ENCODE results near the gene MUC21. TPM values are rescaled to one million over a fixed set of nuclear protein-coding genes. Genes with fewer than 3 reads are reported as not detected.
A peak's percentile ranks its signal among the peaks of the same experiment; 100 is the strongest.

MUC21 gene
- total and polyA plus RNA-seq, 2 of the 8 experiments (the other 6 are each of a cell fraction or from before 2014, with no cell fraction given): not detected

GRCh38 chr6:30990422-30991086 lies 7.0 kb downstream of the MUC21 start:
- Histone ChIP-seq H3K14ac (ENCODE audit: insufficient read length) (no peak overlapping the region), H3K56ac (replicated peaks; ENCODE audit: insufficient read length, low read depth, low read length) (no peak overlapping the region), H4K5ac (ENCODE audit: insufficient read length, low read depth, low read length) (no peak overlapping the region), H2BK12ac (ENCODE audit: low read depth, low read length) (no peak overlapping the region), H3K79me2 (ENCODE audit: control insufficient read depth in 1 of 2, insufficient read depth in 2 of 2, low read length in 2 of 2) (no peaks in the 10 kb centered on the region), H2BK20ac (ENCODE audit: low read length) (no peak overlapping the region), H3K79me1 (ENCODE audit: low read depth, low read length) (no peaks in the 10 kb centered on the region), H2BK120ac (replicated peaks; ENCODE audit: low read depth, low read length) (no peak overlapping the region), H3K4me1 (replicated peaks in 1 of 4; ENCODE audit: control insufficient read depth in 3 of 4, insufficient read depth in 4 of 4, low read length in 3 of 4) (peaks cover 0 to 2% (median 0%) of the 10 kb centered on the region in 4 experiments; a peak in 2 of 7 replicates), H3K36me3 (ENCODE audit: control insufficient read depth in 2 of 4, insufficient read depth in 4 of 4, low read length in 3 of 4) (no peaks in the 10 kb centered on the region), H3K9me3 (ENCODE audit: insufficient read depth in 2 of 2, low read depth in 1 of 2, low read length in 1 of 2) (peaks cover 0 to 2% of the 10 kb centered on the region in 2 experiments; a peak in 1 of 4 replicates), H3K18ac (ENCODE audit: extremely low read depth, low read length) (no peak overlapping the region), H3K23me2 (ENCODE audit: low read depth, low read length) (no peaks in the 10 kb centered on the region), H3K23ac (ENCODE audit: insufficient read length) (no peak overlapping the region), H3K27ac (ENCODE audit: low read depth, low read length) (no peak overlapping the region), H4K20me1 (replicated peaks in 1 of 2; ENCODE audit: control insufficient read depth in 1 of 2, insufficient read depth in 2 of 2, low read length in 2 of 2) (no peaks in the 10 kb centered on the region), H3K9ac (replicated peaks in 1 of 4; ENCODE audit: extremely low read depth in 1 of 4, low read depth in 3 of 4, low read length in 3 of 4) (no peak overlapping the region), H2BK15ac (ENCODE audit: low read length) (no peak overlapping the region; the same call in 1 of the 2 replicates), H3K4ac (replicated peaks; ENCODE audit: insufficient read length, low read depth, low read length) (no peak overlapping the region), H4K8ac (ENCODE audit: extremely low read depth, insufficient read depth, low read length) (no peak overlapping the region), H2AFZ (ENCODE audit: low read length) (0 out of 2 replicates have a peak overlapping the region, but pooled peaks have one; percentile 25), H2AK5ac (ENCODE audit: low read depth, low read length) (no peak overlapping the region), H2BK5ac (ENCODE audit: low read depth, low read length) (no peak overlapping the region), H3K27me3 (replicated peaks in 1 of 4; ENCODE audit: control insufficient read depth in 3 of 4, extremely low read depth in 1 of 4, insufficient read depth in 3 of 4, low read length in 3 of 4) (no peaks in the 10 kb centered on the region), H3K4me3 (ENCODE audit: extremely low read depth in 1 of 4, insufficient read depth in 2 of 4, low read depth in 3 of 4, low read length in 4 of 4) (no peak overlapping the region), H4K91ac (replicated peaks; ENCODE audit: insufficient read length, low read length) (no peak overlapping the region), H3K4me2 (ENCODE audit: insufficient read depth in 1 of 2, low read depth in 2 of 2, low read length in 2 of 2) (peak overlapping the region in 1 of 2 experiments; percentile 18; a peak in 1 of 4 replicates)
- CTCF ChIA-PET (ENCODE audit: partially characterized antibody): interaction anchor here (1.0 to 1.5 kb wide), 5 partner anchors 9 to 80 kb away, joined by 3 to 6 read pairs (median 5); no protein-coding TSS in a partner anchor
- DNase-seq (ENCODE audit: low read depth in 1 of 2, low spot score in 2 of 2) (no peak), FAIRE-seq (no peak)
- POLR2A ChIA-PET (ENCODE audit: partially characterized antibody): interaction anchor here (0.5 kb wide), 1 partner anchor 14 kb away, joined by 3 read pairs; no protein-coding TSS in a partner anchor
- WGBS, 2 experiments (ENCODE audit: extremely low coverage in 1 of 2, insufficient coverage in 1 of 2, insufficient read length in 1 of 2, insufficient replicate concordance in 2 of 2, low coverage in 1 of 2, low lambda C conversion rate in 2 of 2, missing lambda C conversion rate in 1 of 2): 80% methylated on average over 8 of the region's 8 CpGs; no CpG with 5 or more reads in 1 of the 2 experiments
- TF ChIP-seq EP300 (IDR thresholded peaks at IDR 0.05; ENCODE audit: borderline replicate concordance in 1 of 2, low read depth in 2 of 2, low read length in 2 of 2) (peak in 1 of 2 experiments; percentile 41; a peak in 1 of 3 replicates), TCF12 (IDR thresholded peaks at IDR 0.05; ENCODE audit: low read depth, low read length) (peak; percentile 70; the same call in 1 of the 2 replicates), TBP (IDR thresholded peaks at IDR 0.05; ENCODE audit: low read depth, low read length) (no peak), CHD2 (IDR thresholded peaks at IDR 0.05; ENCODE audit: low read length) (no peak)
